Heart right ventricle (tissue), 16 donors: ENCODE results near the gene TCF12. TPM values are rescaled to one million over a fixed set of nuclear protein-coding genes. Genes with fewer than 3 reads are reported as not detected.

Experiments used
- ATAC-seq, 8 donors: fragments of 200-7000 bp; cut with Tn5 transposase; one replicate each; pipeline ENCODE4 v1.9.1; 2020; ENCODE audit warnings: mild to moderate bottlenecking in 8 of 8, moderate library complexity in 8 of 8, moderate number of reproducible peaks in 1 of 8
- DNase-seq, 2 donors: peaks; one replicate each; pipeline ENCODE4 v3.0.0-alpha.2; 2020
- H3K27ac ChIP-seq, 10 donors: fragments of 200-600 bp; sonication (generic) in 2 of 10; one replicate each; pipeline versions ENCODE4 v1.5.0 to v1.8.0; 2020 to 2022; ENCODE audit warnings: mild to moderate bottlenecking in 3 of 10
- H3K27me3 ChIP-seq, 7 donors: fragments of 200-600 bp; one replicate each; pipeline ENCODE4 v1.8.0; 2021 to 2022; ENCODE audit warnings: mild to moderate bottlenecking in 2 of 7
- H3K36me3 ChIP-seq, 9 donors: fragments of 200-600 bp; sonication (generic) in 1 of 9; one replicate each; pipeline versions ENCODE4 v1.5.0 to v1.8.0; 2020 to 2022; ENCODE audit warnings: mild to moderate bottlenecking in 2 of 9
- H3K4me1 ChIP-seq, 9 donors: fragments of 200-600 bp; sonication (generic) in 1 of 9; one replicate each; pipeline versions ENCODE4 v1.5.0 to v1.8.0; 2020 to 2022; ENCODE audit warnings: mild to moderate bottlenecking in 4 of 9
- H3K4me3 ChIP-seq, 10 donors: fragments of 200-600 bp; sonication (generic) in 2 of 10; one replicate each; pipeline versions ENCODE4 v1.5.0 to v1.8.0; 2020 to 2022; ENCODE audit warnings: mild to moderate bottlenecking in 7 of 10, moderate library complexity in 2 of 10
- H3K9me3 ChIP-seq, 11 donors: fragments of 200-600 bp in 10 of 11; sonication (generic) in 2 of 11; one replicate each; pipeline versions ENCODE4 v1.5.0 to v1.8.0; 2013 to 2022; ENCODE audit warnings: mild to moderate bottlenecking in 2 of 11, control low read depth in 1 of 11, moderate library complexity in 1 of 11
- WGBS, 2 donors: extraction: QIAGEN DNeasy Blood & Tissue Kit; methylation state at CpG; one replicate each; pipeline ENCODE4 v1.1.7; 2013; ENCODE audit warnings: inconsistent platforms in 1 of 2; 5-methylcytosine and 5-hydroxymethylcytosine counted together
- intact Hi-C, 10 donors: fragments of 100-400 bp; cut with DNase I; formaldehyde crosslinking; loops; one replicate each; pipeline versions ENCODE4 v1.11.1 to v1.14.2; 2022
- polyA plus RNA-seq, 2 donors: library from polyadenylated mRNA; stranded (reverse); fragments of 200-250 nt; gene quantifications; one replicate each; pipeline ENCODE4 v1.2.3, GENCODE V29; 2013
- total RNA-seq, 10 donors: library from RNA; stranded (reverse); fragmentation: NEBNext Ultra II Directional in 3 of 10; extraction: Animal tissue kit (Norgen Biotek cat#: 25700) in 3 of 10; gene quantifications; one replicate each; pipeline versions ENCODE4 v1.2.1 to v1.2.4, GENCODE V29; 2021 to 2023
- TF ChIP-seq, protein P1 (sequence below), 9 donors: fragments of 200-600 bp; sonication (generic) in 2 of 9; IDR thresholded peaks; one replicate each; pipeline versions ENCODE4 v1.5.0 to v1.8.0; 2021 to 2022; ENCODE audit warnings: antibody characterized with exemption in 9 of 9, mild to moderate bottlenecking in 5 of 9, moderate library complexity in 1 of 9
- donor health status: Arrhythmogenic right ventricular cardiomyopathy.
- donor health status: ischemic (EF 13 %, LVEDD 7.1; RV severe dilation, severe dysfunction).
- donor health status: healthy with polysubstance abuse.
- donor health status: DM: no; HTN: yes; CAD: no.
- donor health status: DM: no; HTN: no; CAD: no.
- donor health status: ischemic (EF 25% LVEDD 6.9; RV normal size, moderate dysfunction).
- donor health status: ischemic (EF 25% LVEDD 5.7; RV mildly dilated, moderate dysfunction).
- donor health status: healthy.
- donor health status: DM: yes; HTN: yes; CAD: no.
- donor health status: Ischemic cardiomyopathy.
- donor health status: ischemic (EF 35%, LVEDD 5.7; RV mildly dilated, moderate dysfunction).
- donor health status: nonischemic (EF 11% LVEDD 7.7; RV severe dilation, severe dysfunction).
- donor health status: DM: yes; HTN: yes; CAD: no.
- donor health status: PGD.
- donor health status: ischemic (EF 29% LVEDD 5.4; RV normal size, mild dysfunction).
- donor health status: nonischemic (EF 23%, LVEDD 6.1; RV moderate dilation, normal function).

Gene TCF12
- total and polyA plus RNA-seq, 12 donors: 8.7 to 55.7 (median 38.4) TPM

DNA sequence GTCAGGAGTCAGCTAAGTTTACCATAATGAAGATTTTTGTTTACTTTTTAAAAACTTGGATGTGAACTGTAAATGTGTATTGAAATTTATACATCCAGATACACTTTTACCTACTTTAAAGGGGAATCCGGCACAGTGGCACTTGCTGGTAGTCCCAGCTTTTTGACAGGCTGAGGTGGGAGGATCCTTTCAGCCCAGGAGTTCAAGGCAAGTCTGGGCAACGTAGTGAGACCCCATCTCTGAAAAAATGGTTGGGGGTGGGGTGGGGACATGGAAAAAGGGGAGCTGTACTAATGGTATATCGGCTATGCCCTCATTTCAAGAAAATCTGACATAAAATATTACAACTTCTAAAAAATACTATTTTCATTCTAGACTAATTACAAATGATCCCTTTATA, 362.0 kb downstream of the TCF12 start:
- Histone ChIP-seq H3K36me3 (peaks cover 0 to 83% (median 7%) of the 10 kb centered on the region in 9 donors), H3K27ac (no peak overlapping the region), H3K4me3 (no peak overlapping the region), H3K9me3 (no peaks in the 10 kb centered on the region), H3K4me1 (peaks cover 0 to 16% (median 0%) of the 10 kb centered on the region in 9 donors), H3K27me3 (no peaks in the 10 kb centered on the region)
- 98 to 100% methylated on average over 3 of the region's 3 CpGs for WGBS, 2 donors
- TF ChIP-seq, protein P1, sequence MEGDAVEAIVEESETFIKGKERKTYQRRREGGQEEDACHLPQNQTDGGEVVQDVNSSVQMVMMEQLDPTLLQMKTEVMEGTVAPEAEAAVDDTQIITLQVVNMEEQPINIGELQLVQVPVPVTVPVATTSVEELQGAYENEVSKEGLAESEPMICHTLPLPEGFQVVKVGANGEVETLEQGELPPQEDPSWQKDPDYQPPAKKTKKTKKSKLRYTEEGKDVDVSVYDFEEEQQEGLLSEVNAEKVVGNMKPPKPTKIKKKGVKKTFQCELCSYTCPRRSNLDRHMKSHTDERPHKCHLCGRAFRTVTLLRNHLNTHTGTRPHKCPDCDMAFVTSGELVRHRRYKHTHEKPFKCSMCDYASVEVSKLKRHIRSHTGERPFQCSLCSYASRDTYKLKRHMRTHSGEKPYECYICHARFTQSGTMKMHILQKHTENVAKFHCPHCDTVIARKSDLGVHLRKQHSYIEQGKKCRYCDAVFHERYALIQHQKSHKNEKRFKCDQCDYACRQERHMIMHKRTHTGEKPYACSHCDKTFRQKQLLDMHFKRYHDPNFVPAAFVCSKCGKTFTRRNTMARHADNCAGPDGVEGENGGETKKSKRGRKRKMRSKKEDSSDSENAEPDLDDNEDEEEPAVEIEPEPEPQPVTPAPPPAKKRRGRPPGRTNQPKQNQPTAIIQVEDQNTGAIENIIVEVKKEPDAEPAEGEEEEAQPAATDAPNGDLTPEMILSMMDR (IDR thresholded peaks at IDR 0.05): no peak
- ATAC-seq: no peak
- no peak for DNase-seq
- intact Hi-C loops: no loop called here

GRCh38 chr15:57281321-57281720, 362.9 kb downstream of the TCF12 start:
- H3K9me3 ChIP-seq: no peaks in the 10 kb centered on the region
- intact Hi-C loops: no loop called here
- H3K27ac ChIP-seq: no peak overlapping the region
- ATAC-seq (no peak), DNase-seq (no peak)
- H3K4me3 ChIP-seq: no peak overlapping the region
- WGBS, 2 donors: 88 to 94% methylated on average over 8 of the region's 8 CpGs
- peaks cover 0 to 16% (median 0%) of the 10 kb centered on the region in 9 donors for H3K4me1 ChIP-seq
- TF ChIP-seq, protein P1 (IDR thresholded peaks at IDR 0.05): no peak
- H3K27me3 ChIP-seq: no peaks in the 10 kb centered on the region
- H3K36me3 ChIP-seq: peaks cover 0 to 83% (median 7%) of the 10 kb centered on the region in 9 donors

DNA sequence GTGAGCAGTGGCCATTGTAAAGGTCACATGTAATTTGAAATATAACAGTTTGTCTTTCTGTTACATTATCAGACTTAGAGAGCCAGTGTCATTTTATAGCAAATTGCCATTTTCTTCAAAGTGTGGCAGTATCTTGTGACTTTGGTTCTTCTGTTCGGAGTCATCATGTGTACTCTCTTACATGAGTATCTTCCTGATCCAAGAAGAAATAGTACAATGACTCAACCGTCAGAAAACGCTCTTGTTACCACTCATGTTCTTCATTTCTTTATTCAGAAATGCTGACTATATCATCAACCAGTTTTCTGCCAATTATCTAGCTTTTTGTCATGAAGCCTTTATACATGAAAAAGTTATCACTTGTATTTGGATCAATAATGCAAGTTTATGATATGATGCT, 364.2 kb downstream of the TCF12 start:
- Histone ChIP-seq H3K27me3 (no peaks in the 10 kb centered on the region), H3K4me3 (no peak overlapping the region), H3K36me3 (peaks cover 0 to 89% (median 12%) of the 10 kb centered on the region in 9 donors), H3K4me1 (peaks cover 0 to 16% (median 0%) of the 10 kb centered on the region in 9 donors), H3K9me3 (no peaks in the 10 kb centered on the region), H3K27ac (no peak overlapping the region)
- intact Hi-C loops: no loop called here
- ATAC-seq (no peak), DNase-seq (no peak)
- TF ChIP-seq, protein P1 (IDR thresholded peaks at IDR 0.05): no peak
- WGBS, 2 donors: 92 to 97% methylated on average over 3 of the region's 3 CpGs

GRCh38 chr15:57283774-57284503, 365.5 kb downstream of the TCF12 start:
- Histone ChIP-seq H3K4me3 (no peak overlapping the region), H3K36me3 (peaks cover 0 to 100% (median 12%) of the 10 kb centered on the region in 9 donors), H3K4me1 (peaks cover 0 to 16% (median 0%) of the 10 kb centered on the region in 9 donors), H3K9me3 (no peaks in the 10 kb centered on the region), H3K27me3 (no peaks in the 10 kb centered on the region), H3K27ac (peak overlapping the region in 1 of 10 donors; percentile 43)
- DNase-seq (no peak), ATAC-seq (no peak)
- TF ChIP-seq, protein P1 (IDR thresholded peaks at IDR 0.05): no peak
- 85 to 88% methylated on average over 14 of the region's 14 CpGs for WGBS, 2 donors
- intact Hi-C loops: no loop called here
